Esophagus squamous epithelium (tissue), 4 donors: ENCODE measurements around the gene PGAM5.
"Not testable (repeated sequence)": the region's sequence is repeated elsewhere in the genome, so short reads cannot be mapped to it uniquely, and the experiment has no call there.

Experiments used
- CTCF ChIP-seq, 6 experiments: fragments of 450-650 bp in 4 of 6; fragments of 200-600 bp in 2 of 6; sonication (generic) in 2 of 6; IDR thresholded peaks; one replicate each; pipeline ENCODE4 v1.5.1; 2016 to 2019; ENCODE audit warnings: antibody characterized with exemption in 6 of 6, mild to moderate bottlenecking in 4 of 6, moderate library complexity in 4 of 6
- POLR2A ChIP-seq, 4 donors: fragments of 450-650 bp; IDR thresholded peaks; one replicate each; pipeline ENCODE4 v1.6.1; 2017; ENCODE audit warnings: antibody characterized with exemption in 4 of 4, mild to moderate bottlenecking in 4 of 4, moderate library complexity in 3 of 4

GRCh38 chr12:132753670-132754069, 43.0 kb downstream of the PGAM5 start:
- TF ChIP-seq CTCF, POLR2A (IDR thresholded peaks at IDR 0.05): not testable (repeated sequence)
